ENCODE data around the gene CHD9. TPM values are rescaled to one million over a fixed set of nuclear protein-coding genes. Genes with fewer than 3 reads are reported as not detected.

Gene CHD9
- total RNA-seq, 2 experiments from 2014 or later = 12.7 to 14.0 TPM

GRCh38 chr16:53112015-53112414 lies 57.2 kb downstream of the CHD9 start:
- no peak overlapping the region for H3K27ac Mint-ChIP-seq
- H3K9me3 Mint-ChIP-seq = no peaks in the 10 kb centered on the region
- no peak overlapping the region for H3K4me3 Mint-ChIP-seq
- H3K4me1 Mint-ChIP-seq = peaks cover 3% of the 10 kb centered on the region
- peaks cover 2% of the 10 kb centered on the region for H3K36me3 Mint-ChIP-seq
- H3K27me3 Mint-ChIP-seq = no peaks in the 10 kb centered on the region
- no peak for DNase-seq

GRCh38 chr16:53115047-53115446 lies 60.3 kb downstream of the CHD9 start:
- peaks cover 3% of the 10 kb centered on the region for H3K4me1 Mint-ChIP-seq
- no peaks in the 10 kb centered on the region for H3K9me3 Mint-ChIP-seq
- H3K4me3 Mint-ChIP-seq = no peak overlapping the region
- H3K27ac Mint-ChIP-seq = no peak overlapping the region
- DNase-seq = no peak
- H3K27me3 Mint-ChIP-seq = no peaks in the 10 kb centered on the region
- H3K36me3 Mint-ChIP-seq = peaks cover 2% of the 10 kb centered on the region

- Mint-ChIP-seq H3K36me3 (peaks cover 2% of the 10 kb centered on the region), H3K27me3 (no peaks in the 10 kb centered on the region), H3K4me3 (no peak overlapping the region), H3K27ac (no peak overlapping the region), H3K4me1 (peaks cover 3% of the 10 kb centered on the region), H3K9me3 (no peaks in the 10 kb centered on the region)
- DNase-seq = no peak
Observed at GRCh38 chr16:53115773-53116172, 61.0 kb downstream of the CHD9 start.

GRCh38 chr16:53121043-53121620 lies 66.3 kb downstream of the CHD9 start:
- DNase-seq = no peak
- Mint-ChIP-seq H3K9me3 (peaks cover 3% of the 10 kb centered on the region), H3K4me1 (no peaks in the 10 kb centered on the region), H3K27ac (no peak overlapping the region), H3K4me3 (no peak overlapping the region), H3K36me3 (peaks cover 3% of the 10 kb centered on the region), H3K27me3 (no peaks in the 10 kb centered on the region)

- Mint-ChIP-seq H3K4me1 (peaks cover 2% of the 10 kb centered on the region), H3K9me3 (peaks cover 3% of the 10 kb centered on the region), H3K36me3 (peaks cover 4% of the 10 kb centered on the region), H3K4me3 (no peak overlapping the region), H3K27me3 (no peaks in the 10 kb centered on the region), H3K27ac (no peak overlapping the region)
- no peak for DNase-seq
Observed at GRCh38 chr16:53121661-53122060, 66.9 kb downstream of the CHD9 start.

- H3K4me3 Mint-ChIP-seq = no peak overlapping the region
- H3K9me3 Mint-ChIP-seq = peaks cover 3% of the 10 kb centered on the region
- H3K27me3 Mint-ChIP-seq = no peaks in the 10 kb centered on the region
- DNase-seq = no peak
- peaks cover 6% of the 10 kb centered on the region for H3K36me3 Mint-ChIP-seq
- peaks cover 2% of the 10 kb centered on the region for H3K4me1 Mint-ChIP-seq
- no peak overlapping the region for H3K27ac Mint-ChIP-seq
Observed at GRCh38 chr16:53123747-53124146, 69.0 kb downstream of the CHD9 start.

GRCh38 chr16:53126390-53126789 lies 71.6 kb downstream of the CHD9 start:
- Mint-ChIP-seq H3K9me3 (peaks cover 3% of the 10 kb centered on the region), H3K27ac (no peak overlapping the region), H3K36me3 (peaks cover 6% of the 10 kb centered on the region), H3K4me1 (peaks cover 4% of the 10 kb centered on the region), H3K27me3 (peaks cover 3% of the 10 kb centered on the region), H3K4me3 (no peak overlapping the region)
- no peak for DNase-seq

- Mint-ChIP-seq H3K4me1 (peaks cover 9% of the 10 kb centered on the region), H3K27me3 (peaks cover 3% of the 10 kb centered on the region), H3K27ac (no peak overlapping the region), H3K4me3 (peak overlapping the region; percentile 79), H3K36me3 (peaks cover 8% of the 10 kb centered on the region), H3K9me3 (no peaks in the 10 kb centered on the region)
- DNase-seq = no peak
Observed at GRCh38 chr16:53129281-53130158, 74.7 kb downstream of the CHD9 start.

- DNase-seq = peak; percentile 94
- H3K4me1 Mint-ChIP-seq = peaks cover 9% of the 10 kb centered on the region
- H3K27ac Mint-ChIP-seq = peak overlapping the region; percentile 74
- peaks cover 3% of the 10 kb centered on the region for H3K27me3 Mint-ChIP-seq
- peak overlapping the region; percentile 79 for H3K4me3 Mint-ChIP-seq
- peaks cover 8% of the 10 kb centered on the region for H3K36me3 Mint-ChIP-seq
- H3K9me3 Mint-ChIP-seq = no peaks in the 10 kb centered on the region
Observed at GRCh38 chr16:53130159-53131049, 75.6 kb downstream of the CHD9 start.

GRCh38 chr16:53131050-53131362 lies 76.2 kb downstream of the CHD9 start:
- Mint-ChIP-seq H3K27ac (no peak overlapping the region), H3K36me3 (peaks cover 8% of the 10 kb centered on the region), H3K4me1 (peaks cover 9% of the 10 kb centered on the region)

GRCh38 chr16:53131363-53132071 lies 76.7 kb downstream of the CHD9 start:
- H3K36me3 Mint-ChIP-seq = peaks cover 7% of the 10 kb centered on the region
- H3K4me3 Mint-ChIP-seq = peak overlapping the region; percentile 84
- peaks cover 3% of the 10 kb centered on the region for H3K27me3 Mint-ChIP-seq
- peak overlapping the region; percentile 84 for H3K27ac Mint-ChIP-seq
- peaks cover 8% of the 10 kb centered on the region for H3K4me1 Mint-ChIP-seq
- H3K9me3 Mint-ChIP-seq = no peaks in the 10 kb centered on the region
- DNase-seq = peak; percentile 72

More at GRCh38 chr16:53131050-53131362, 76.2 kb downstream of the CHD9 start:
- H3K27me3 Mint-ChIP-seq = peaks cover 3% of the 10 kb centered on the region
- H3K9me3 Mint-ChIP-seq = no peaks in the 10 kb centered on the region
- DNase-seq = no peak
- no peak overlapping the region for H3K4me3 Mint-ChIP-seq

- DNase-seq = no peak
- H3K27me3 Mint-ChIP-seq = peaks cover 3% of the 10 kb centered on the region
- peaks cover 7% of the 10 kb centered on the region for H3K4me1 Mint-ChIP-seq
- H3K4me3 Mint-ChIP-seq = peak overlapping the region; percentile 48
- peaks cover 3% of the 10 kb centered on the region for H3K36me3 Mint-ChIP-seq
- no peak overlapping the region for H3K27ac Mint-ChIP-seq
- H3K9me3 Mint-ChIP-seq = no peaks in the 10 kb centered on the region
Observed at GRCh38 chr16:53132406-53132805, 77.6 kb downstream of the CHD9 start.

- no peak overlapping the region for H3K4me3 Mint-ChIP-seq
- no peak overlapping the region for H3K27ac Mint-ChIP-seq
- H3K9me3 Mint-ChIP-seq = no peaks in the 10 kb centered on the region
- H3K4me1 Mint-ChIP-seq = peaks cover 5% of the 10 kb centered on the region
- H3K27me3 Mint-ChIP-seq = no peaks in the 10 kb centered on the region
- H3K36me3 Mint-ChIP-seq = peaks cover 3% of the 10 kb centered on the region
- no peak for DNase-seq
Observed at GRCh38 chr16:53135329-53135728, 80.5 kb downstream of the CHD9 start.

- no peak overlapping the region for H3K27ac Mint-ChIP-seq
- H3K27me3 Mint-ChIP-seq = no peaks in the 10 kb centered on the region
- no peak for DNase-seq
- H3K9me3 Mint-ChIP-seq = no peaks in the 10 kb centered on the region
- H3K4me3 Mint-ChIP-seq = no peak overlapping the region
- no peaks in the 10 kb centered on the region for H3K36me3 Mint-ChIP-seq
- H3K4me1 Mint-ChIP-seq = no peaks in the 10 kb centered on the region
Observed at GRCh38 chr16:53142823-53143568, 88.2 kb downstream of the CHD9 start.
